Kidney epithelial cell (primary cell): ENCODE results near the gene EPHA8. TPM values are rescaled to one million over a fixed set of nuclear protein-coding genes. Genes with fewer than 3 reads are reported as not detected.

Experiments used
- DNase-seq: peaks from one replicate; pipeline ENCODE4 v3.0.0-alpha.2; 2010; ENCODE audit warnings: low read depth
- H3K27me3 ChIP-seq: 2 replicates; pipeline ENCODE4 v1.6.0; 2011; ENCODE audit warnings: low read length; ENCODE audit not compliant: control insufficient read depth, insufficient read depth
- H3K36me3 ChIP-seq: 2 replicates; pipeline ENCODE4 v1.5.1; 2011; ENCODE audit warnings: low read length; ENCODE audit not compliant: control insufficient read depth, insufficient read depth
- H3K4me3 ChIP-seq: 2 replicates; pipeline ENCODE4 v1.5.1; 2011; ENCODE audit warnings: low read depth, mild to moderate bottlenecking, control low read depth, low read length
- total RNA-seq: library from RNA; depleted of rRNA; stranded (reverse); fragments of >200 nt; gene quantifications from 2 replicates; pipeline ENCODE4 v1.2.3, GENCODE V29; 2015
- TF ChIP-seq, protein P1 (sequence below): IDR thresholded peaks from 2 replicates; pipeline ENCODE4 v1.5.1; 2011; ENCODE audit warnings: mild to moderate bottlenecking, moderate library complexity, low read length, control low read depth, inconsistent platforms; ENCODE audit not compliant: insufficient read depth, poor library complexity, severe bottlenecking

EPHA8 gene
- total RNA-seq, 1 donor from 2014 or later = not detected

DNA sequence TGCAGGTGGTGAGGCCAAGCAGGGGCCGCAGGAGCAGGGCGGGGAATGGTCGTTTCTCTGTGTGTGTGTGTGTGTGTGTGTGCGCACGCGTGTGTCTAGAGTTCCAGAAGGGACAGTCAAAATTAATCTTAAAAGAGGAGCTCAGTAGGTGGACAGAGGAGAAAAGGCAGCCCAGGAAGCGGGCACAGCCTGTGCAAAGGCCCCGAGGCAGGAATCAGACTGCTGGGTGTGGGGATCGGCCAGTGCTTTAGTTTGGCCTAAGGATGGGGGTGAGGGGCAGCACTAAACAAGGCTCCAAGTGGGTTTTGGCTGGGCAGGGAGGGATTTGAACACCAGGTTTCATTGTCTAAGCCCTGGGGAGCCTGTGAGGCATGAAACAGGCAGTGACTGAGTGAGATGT, 21.7 kb downstream of the EPHA8 start:
- TF ChIP-seq, protein P1, sequence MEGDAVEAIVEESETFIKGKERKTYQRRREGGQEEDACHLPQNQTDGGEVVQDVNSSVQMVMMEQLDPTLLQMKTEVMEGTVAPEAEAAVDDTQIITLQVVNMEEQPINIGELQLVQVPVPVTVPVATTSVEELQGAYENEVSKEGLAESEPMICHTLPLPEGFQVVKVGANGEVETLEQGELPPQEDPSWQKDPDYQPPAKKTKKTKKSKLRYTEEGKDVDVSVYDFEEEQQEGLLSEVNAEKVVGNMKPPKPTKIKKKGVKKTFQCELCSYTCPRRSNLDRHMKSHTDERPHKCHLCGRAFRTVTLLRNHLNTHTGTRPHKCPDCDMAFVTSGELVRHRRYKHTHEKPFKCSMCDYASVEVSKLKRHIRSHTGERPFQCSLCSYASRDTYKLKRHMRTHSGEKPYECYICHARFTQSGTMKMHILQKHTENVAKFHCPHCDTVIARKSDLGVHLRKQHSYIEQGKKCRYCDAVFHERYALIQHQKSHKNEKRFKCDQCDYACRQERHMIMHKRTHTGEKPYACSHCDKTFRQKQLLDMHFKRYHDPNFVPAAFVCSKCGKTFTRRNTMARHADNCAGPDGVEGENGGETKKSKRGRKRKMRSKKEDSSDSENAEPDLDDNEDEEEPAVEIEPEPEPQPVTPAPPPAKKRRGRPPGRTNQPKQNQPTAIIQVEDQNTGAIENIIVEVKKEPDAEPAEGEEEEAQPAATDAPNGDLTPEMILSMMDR = no peak
- H3K4me3 ChIP-seq = no peak overlapping the region
- H3K27me3 ChIP-seq = peaks cover 33% of the 10 kb centered on the region
- H3K36me3 ChIP-seq = no peaks in the 10 kb centered on the region
- DNase-seq = no peak

DNA sequence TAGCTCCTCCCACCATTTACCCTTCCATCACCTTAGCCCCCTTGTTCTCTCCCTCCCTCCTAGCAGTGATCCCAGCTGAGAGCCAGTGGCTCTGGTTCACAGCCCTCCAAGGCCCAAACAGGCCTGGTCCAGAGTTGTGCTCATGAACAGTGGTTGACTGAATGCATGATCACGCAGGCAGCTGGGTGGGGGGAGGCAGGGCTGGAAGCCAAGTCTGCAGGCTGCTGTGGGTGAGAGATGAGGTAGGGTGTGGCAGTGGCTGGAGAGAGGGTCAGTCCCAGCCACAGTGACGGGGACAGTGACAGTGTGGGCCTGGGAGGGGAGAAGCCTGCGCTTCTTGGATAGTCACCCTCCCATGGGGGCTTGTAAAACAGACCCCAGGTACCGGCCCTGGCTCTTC, 22.2 kb downstream of the EPHA8 start:
- peaks cover 36% of the 10 kb centered on the region for H3K27me3 ChIP-seq
- TF ChIP-seq, protein P1 = no peak
- no peak for DNase-seq
- no peaks in the 10 kb centered on the region for H3K36me3 ChIP-seq
- H3K4me3 ChIP-seq = no peak overlapping the region

DNA sequence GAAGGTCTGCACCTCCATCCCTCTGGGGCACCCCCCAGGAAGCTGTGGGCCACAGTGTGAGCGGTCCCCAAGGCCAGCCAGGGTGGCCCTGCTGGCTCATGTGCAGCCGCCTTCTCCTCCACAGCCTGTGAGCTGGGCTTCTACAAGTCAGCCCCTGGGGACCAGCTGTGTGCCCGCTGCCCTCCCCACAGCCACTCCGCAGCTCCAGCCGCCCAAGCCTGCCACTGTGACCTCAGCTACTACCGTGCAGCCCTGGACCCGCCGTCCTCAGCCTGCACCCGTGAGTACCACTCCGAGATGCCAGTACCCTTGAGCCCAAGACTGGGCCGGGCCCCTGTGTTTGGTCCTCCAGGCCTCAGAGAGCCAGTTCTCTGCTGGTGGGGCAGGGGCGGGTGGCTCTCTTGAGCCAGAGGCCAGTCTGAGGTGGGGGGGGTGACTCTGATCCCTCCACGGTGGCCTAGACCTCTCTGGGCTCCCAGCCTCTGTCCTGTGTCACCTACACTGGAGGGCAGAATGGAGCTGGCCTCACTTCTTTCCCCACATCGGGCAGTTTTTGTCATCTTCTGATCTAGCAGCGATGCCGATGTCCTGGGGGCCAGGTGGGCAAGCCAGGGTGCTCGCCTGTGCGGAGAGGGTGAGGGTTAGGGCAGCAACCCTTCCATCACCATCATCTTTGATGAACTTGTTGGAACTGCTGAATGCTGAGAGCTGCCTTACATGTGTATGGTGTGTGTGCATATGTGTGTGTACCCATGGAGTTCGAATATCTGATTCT, 23.3 kb downstream of the EPHA8 start:
- Histone ChIP-seq H3K36me3 (no peaks in the 10 kb centered on the region), H3K27me3 (peaks cover 36% of the 10 kb centered on the region), H3K4me3 (no peak overlapping the region)
- DNase-seq = no peak
- TF ChIP-seq, protein P1 = no peak

DNA sequence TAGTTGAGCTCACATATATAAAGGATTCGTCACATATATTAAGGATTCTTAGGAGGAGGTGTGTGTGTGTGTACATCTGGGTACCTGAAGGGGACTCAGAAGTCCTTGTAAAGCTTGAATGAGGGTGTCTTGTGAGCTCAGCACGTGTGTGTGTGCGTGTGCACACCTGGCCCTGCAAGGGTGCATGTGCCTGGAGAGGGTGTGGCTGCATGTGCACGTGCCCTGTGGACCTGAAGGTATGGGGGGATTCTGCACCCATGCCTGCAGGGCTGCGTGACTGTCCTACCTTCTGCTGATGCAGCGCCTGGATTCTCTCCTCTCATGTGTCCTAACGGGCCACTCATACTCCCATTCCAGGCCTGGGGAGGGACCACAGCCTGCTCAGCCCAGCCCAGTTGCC, 24.0 kb downstream of the EPHA8 start:
- H3K27me3 ChIP-seq = peaks cover 34% of the 10 kb centered on the region

DNA sequence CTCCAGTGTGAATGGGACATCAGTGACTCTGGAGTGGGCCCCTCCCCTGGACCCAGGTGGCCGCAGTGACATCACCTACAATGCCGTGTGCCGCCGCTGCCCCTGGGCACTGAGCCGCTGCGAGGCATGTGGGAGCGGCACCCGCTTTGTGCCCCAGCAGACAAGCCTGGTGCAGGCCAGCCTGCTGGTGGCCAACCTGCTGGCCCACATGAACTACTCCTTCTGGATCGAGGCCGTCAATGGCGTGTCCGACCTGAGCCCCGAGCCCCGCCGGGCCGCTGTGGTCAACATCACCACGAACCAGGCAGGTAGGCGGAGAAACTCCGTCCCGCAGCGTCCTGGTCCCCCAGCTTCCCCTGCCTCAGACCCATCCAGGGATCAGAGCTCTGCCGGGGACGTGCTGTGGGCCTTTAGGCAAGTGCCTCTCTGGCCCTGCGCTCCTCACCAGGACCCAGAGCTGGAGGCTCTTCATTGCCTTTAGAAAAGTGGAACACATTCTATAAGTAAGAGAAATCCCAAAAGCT, 25.7 kb downstream of the EPHA8 start:
- Histone ChIP-seq H3K27me3 (peaks cover 36% of the 10 kb centered on the region), H3K4me3 (no peak overlapping the region), H3K36me3 (no peaks in the 10 kb centered on the region)
- DNase-seq = no peak
- TF ChIP-seq, protein P1 = no peak

More for the DNA sequence above, 24.0 kb downstream of the EPHA8 start:
- Histone ChIP-seq H3K4me3 (no peak overlapping the region), H3K36me3 (no peaks in the 10 kb centered on the region)
- DNase-seq = no peak
- TF ChIP-seq, protein P1 = no peak

DNA sequence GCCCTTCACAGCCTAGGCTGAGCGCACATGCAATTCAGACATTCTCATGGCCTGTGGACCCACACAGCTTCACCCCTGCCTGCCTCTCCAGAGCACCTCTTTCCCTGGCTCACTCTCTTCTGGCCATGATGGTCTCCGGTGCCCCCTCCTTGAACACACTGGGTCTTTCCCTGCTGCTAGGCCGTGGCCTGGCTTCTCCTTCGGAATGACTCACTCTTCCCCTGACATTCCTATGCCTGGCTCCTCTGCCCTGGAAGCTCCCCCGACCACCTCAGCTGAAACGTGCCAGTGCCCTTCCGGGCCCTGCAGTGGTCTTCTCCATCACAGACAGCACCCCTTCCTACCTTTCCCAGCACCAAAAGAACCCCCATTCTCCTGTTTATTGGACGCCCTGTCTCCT, 28.3 kb downstream of the EPHA8 start:
- DNase-seq = no peak
- TF ChIP-seq, protein P1 = no peak
- Histone ChIP-seq H3K4me3 (no peak overlapping the region), H3K27me3 (peaks cover 43% of the 10 kb centered on the region), H3K36me3 (no peaks in the 10 kb centered on the region)
